Activated naive CD4-positive, alpha-beta T cell treated with anti-CD3 and anti-CD28 coated beads, Interleukin-2, amount 50 U/mL, for 24 hours (primary cell): ENCODE measurements around the gene GEMIN5.
A peak's percentile ranks its signal among the peaks of the same experiment; 100 is the strongest.
"Not testable (repeated sequence)": the region's sequence is repeated elsewhere in the genome, so short reads cannot be mapped to it uniquely, and the experiment has no call there.

ENCODE experiments used
- H3K27ac Mint-ChIP-seq: one replicate; pipeline ENCODE4 v1.8.0; 2021; ENCODE audit warnings: mild to moderate bottlenecking, mixed read lengths
- H3K27me3 Mint-ChIP-seq: one replicate; pipeline ENCODE4 v1.8.0; 2021; ENCODE audit warnings: mixed read lengths
- H3K36me3 Mint-ChIP-seq: one replicate; pipeline ENCODE4 v1.8.0; 2021; ENCODE audit warnings: mixed read lengths
- H3K4me1 Mint-ChIP-seq: one replicate; pipeline ENCODE4 v1.8.0; 2021; ENCODE audit warnings: mixed read lengths
- H3K4me3 Mint-ChIP-seq: one replicate; pipeline ENCODE4 v1.8.0; 2021; ENCODE audit warnings: mild to moderate bottlenecking, mixed read lengths
- H3K9me3 Mint-ChIP-seq: one replicate; pipeline ENCODE4 v1.8.0; 2021; ENCODE audit warnings: mixed read lengths

Gene GEMIN5

GRCh38 chr5:154949781-154950180 is 11.8 kb upstream of the GEMIN5 start:
- peaks cover 5% of the 10 kb centered on the region for H3K36me3 Mint-ChIP-seq
- no peak overlapping the region for H3K27ac Mint-ChIP-seq
- H3K4me3 Mint-ChIP-seq: no peak overlapping the region
- no peaks in the 10 kb centered on the region for H3K27me3 Mint-ChIP-seq
- no peaks in the 10 kb centered on the region for H3K9me3 Mint-ChIP-seq
- H3K4me1 Mint-ChIP-seq: peaks cover 37% of the 10 kb centered on the region

DNA sequence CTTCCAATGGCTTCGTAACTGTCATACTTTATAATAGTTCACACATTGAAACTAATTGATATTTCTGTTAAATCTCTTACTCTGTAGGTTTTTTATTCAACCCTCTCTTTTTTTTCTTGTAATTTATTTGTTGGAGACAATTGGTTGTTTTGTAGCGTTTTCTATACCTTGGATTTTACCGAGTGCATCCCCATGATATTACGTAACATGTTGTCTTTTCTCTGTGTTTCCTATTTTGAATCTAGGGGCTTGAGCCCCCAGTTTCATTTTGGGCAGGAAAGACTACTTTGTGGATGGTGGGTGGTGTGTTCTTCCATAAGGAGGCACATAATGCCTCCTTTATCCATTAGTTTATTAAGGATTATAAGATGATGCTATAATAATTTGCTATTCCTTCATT is 10.3 kb upstream of the GEMIN5 start:
- Mint-ChIP-seq H3K36me3 (peaks cover 5% of the 10 kb centered on the region), H3K4me1 (peaks cover 37% of the 10 kb centered on the region), H3K9me3 (no peaks in the 10 kb centered on the region), H3K27ac (no peak overlapping the region), H3K4me3 (no peak overlapping the region), H3K27me3 (no peaks in the 10 kb centered on the region)

DNA sequence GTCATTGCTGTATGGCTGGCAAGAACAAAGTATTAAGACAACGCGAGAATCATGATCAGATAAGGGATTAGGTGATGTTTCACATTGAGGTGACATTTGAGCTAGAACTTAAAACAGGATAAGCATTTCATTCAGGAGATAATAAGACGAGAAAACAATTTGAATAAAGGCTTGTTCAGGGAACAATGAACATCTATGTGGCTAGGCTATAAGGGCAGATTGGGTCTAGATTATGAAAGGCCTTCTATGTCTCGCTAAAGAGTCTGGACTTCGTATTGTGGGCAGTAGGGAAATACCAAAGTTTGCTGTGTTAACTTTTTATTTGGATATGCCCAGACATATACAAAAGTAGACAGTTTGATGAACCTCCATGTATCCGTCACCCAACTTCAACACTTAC is 9.8 kb upstream of the GEMIN5 start:
- Mint-ChIP-seq H3K36me3 (peaks cover 4% of the 10 kb centered on the region), H3K27me3 (no peaks in the 10 kb centered on the region), H3K27ac (no peak overlapping the region), H3K4me1 (peaks cover 41% of the 10 kb centered on the region), H3K9me3 (no peaks in the 10 kb centered on the region), H3K4me3 (no peak overlapping the region)

DNA sequence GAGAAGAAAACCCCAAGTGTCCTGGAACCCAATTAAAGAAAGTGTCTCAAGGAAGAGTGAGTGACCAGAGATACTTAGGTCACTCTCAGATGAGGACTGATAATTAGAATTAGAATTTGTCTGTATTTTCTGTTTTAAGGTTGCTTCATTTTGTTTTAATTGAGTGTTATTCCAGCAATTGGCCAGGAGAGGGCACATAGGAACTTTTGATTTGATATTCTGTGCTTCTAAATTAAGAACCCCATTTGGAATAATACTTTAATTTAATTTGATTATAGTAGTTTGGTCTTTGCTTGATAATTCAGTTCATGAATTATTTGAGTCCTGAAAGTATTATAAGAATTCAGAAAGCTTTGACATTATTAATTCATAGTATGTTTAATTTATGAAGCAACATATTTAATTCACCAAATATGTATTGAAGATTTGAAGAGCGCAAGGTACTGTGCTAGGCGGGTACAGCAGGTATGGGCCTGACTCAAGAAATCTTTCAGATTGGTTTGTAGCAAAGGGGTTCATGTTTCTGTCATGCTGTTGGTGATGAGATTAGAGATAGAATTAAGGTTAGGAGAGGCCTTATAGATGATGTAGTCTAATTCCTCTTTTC is 7.8 kb upstream of the GEMIN5 start:
- Mint-ChIP-seq H3K36me3 (peaks cover 4% of the 10 kb centered on the region), H3K27me3 (no peaks in the 10 kb centered on the region), H3K9me3 (no peaks in the 10 kb centered on the region), H3K27ac (no peak overlapping the region), H3K4me3 (no peak overlapping the region), H3K4me1 (peaks cover 48% of the 10 kb centered on the region)

DNA sequence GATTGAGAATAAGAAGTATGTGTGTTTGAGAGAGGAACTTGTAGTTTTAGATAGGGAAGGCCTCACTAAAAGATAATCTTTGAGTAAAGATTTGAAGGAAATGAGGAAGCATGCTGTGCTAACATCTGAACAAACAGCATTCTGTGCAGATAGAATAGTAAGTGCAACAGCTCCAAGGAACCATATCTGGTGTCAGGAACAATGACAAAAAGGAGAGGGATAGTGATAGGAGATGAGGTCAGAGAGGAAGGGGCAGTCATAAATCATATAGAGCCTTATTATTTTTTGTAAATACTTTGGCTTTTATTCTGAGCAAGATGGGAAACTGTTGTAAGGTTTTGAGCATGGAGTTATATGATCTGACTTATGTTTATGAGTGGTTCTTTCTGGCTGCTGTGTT is 6.7 kb upstream of the GEMIN5 start:
- Mint-ChIP-seq H3K36me3 (peaks cover 2% of the 10 kb centered on the region), H3K4me3 (no peak overlapping the region), H3K4me1 (peaks cover 48% of the 10 kb centered on the region), H3K27ac (no peak overlapping the region), H3K27me3 (no peaks in the 10 kb centered on the region), H3K9me3 (no peaks in the 10 kb centered on the region)

DNA sequence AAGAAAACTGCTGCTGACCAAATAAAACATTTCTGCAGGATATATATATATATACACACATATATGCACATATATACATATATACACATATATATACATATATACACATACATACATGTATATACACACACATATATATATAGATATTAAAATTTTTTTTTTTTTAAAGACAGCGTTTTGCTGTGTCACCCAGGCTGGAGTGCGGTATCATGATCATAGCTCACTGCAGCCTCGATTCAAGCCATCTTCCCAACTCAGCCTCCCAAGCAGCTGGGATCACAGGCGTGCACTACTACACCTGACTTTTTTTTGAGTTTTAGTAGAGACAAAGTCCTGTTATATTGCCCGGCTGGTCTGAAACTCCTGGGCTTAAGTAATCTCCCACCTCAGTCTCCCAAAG is 5.5 kb upstream of the GEMIN5 start:
- H3K4me3 Mint-ChIP-seq: no peak overlapping the region
- no peaks in the 10 kb centered on the region for H3K27me3 Mint-ChIP-seq
- H3K4me1 Mint-ChIP-seq: peaks cover 45% of the 10 kb centered on the region
- H3K9me3 Mint-ChIP-seq: no peaks in the 10 kb centered on the region
- H3K36me3 Mint-ChIP-seq: peaks cover 2% of the 10 kb centered on the region
- no peak overlapping the region for H3K27ac Mint-ChIP-seq

GRCh38 chr5:154940772-154941620 is 3.0 kb upstream of the GEMIN5 start, which contains the start of gene MRPL22:
Gene MRPL22, plus strand, starts transcription at chr5:154941073. Its CDS starts 38 bp downstream, at chr5:154941111.
- peak within 1 kb of the TSS; percentile 97 for H3K27ac Mint-ChIP-seq
- peaks cover 50% of the 10 kb centered on the region for H3K4me1 Mint-ChIP-seq
- no peaks in the 10 kb centered on the region for H3K27me3 Mint-ChIP-seq
- H3K4me3 Mint-ChIP-seq: peak within 1 kb of the TSS; percentile 99
- no peaks in the 10 kb centered on the region for H3K9me3 Mint-ChIP-seq
- peaks cover 2% of the 10 kb centered on the region for H3K36me3 Mint-ChIP-seq

DNA sequence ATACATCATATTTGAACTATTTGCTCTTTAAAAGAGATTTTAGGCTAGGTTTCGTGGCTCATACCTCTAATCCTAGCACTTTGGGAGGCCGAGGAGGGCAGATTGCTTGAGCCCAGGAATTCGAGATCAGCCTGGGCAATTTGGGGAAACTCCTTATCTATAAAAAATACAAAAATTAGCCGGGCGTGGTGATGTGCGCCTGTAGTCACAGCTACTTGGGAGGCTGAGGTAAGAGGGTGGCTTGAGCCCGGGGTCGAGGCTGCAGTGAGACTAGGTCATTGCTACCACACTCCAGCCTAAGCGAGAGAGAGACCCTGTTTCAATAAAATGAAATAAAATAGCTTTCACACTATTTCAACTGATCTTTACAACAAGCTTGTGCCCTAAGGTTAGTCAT is 2.4 kb upstream of the GEMIN5 start:
- Mint-ChIP-seq H3K27ac (peak overlapping the region; percentile 97), H3K4me3 (peak overlapping the region; percentile 99), H3K27me3 (no peaks in the 10 kb centered on the region), H3K36me3 (peaks cover 5% of the 10 kb centered on the region), H3K9me3 (no peaks in the 10 kb centered on the region), H3K4me1 (peaks cover 56% of the 10 kb centered on the region)

- H3K9me3 Mint-ChIP-seq, H3K27me3 Mint-ChIP-seq: not testable (repeated sequence)
- peak overlapping the region; percentile 99 for H3K4me3 Mint-ChIP-seq
- H3K4me1 Mint-ChIP-seq: peaks cover 65% of the 10 kb centered on the region
- H3K27ac Mint-ChIP-seq: peak overlapping the region; percentile 97
- H3K36me3 Mint-ChIP-seq: peaks cover 12% of the 10 kb centered on the region
These were observed 1.4 kb upstream of the GEMIN5 start for GRCh38 chr5:154939387-154939786.

DNA sequence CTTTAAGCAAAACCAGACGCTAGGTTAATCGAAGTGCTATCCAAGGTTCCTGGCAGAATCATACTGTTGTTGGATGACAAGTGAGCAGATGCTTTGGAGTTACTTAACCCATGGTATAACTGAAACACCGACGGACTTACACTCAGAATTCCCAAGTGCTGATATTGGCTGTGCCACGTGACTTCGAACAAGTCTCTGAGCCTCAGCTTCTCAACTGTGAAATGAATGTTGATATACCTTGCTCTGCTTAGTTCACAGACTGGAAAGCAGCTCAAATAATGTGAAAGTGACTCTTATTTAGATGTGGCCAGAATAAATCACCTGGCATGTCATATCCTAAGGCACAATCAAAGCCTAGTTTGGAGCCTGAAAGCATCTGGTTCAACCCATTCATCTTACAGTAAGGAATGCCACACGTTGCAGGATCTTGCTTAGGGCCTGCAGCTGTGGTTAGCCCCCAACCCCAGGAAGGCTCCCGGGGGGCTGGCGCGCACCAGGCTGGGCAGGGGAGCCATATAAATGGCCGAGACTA is 759 bp downstream of the GEMIN5 start:
- H3K27me3 Mint-ChIP-seq: no peaks in the 10 kb centered on the region
- no peaks in the 10 kb centered on the region for H3K9me3 Mint-ChIP-seq
- H3K27ac Mint-ChIP-seq: peak overlapping the region; percentile 86
- H3K36me3 Mint-ChIP-seq: peaks cover 16% of the 10 kb centered on the region
- peaks cover 60% of the 10 kb centered on the region for H3K4me1 Mint-ChIP-seq
- H3K4me3 Mint-ChIP-seq: peak overlapping the region; percentile 94

DNA sequence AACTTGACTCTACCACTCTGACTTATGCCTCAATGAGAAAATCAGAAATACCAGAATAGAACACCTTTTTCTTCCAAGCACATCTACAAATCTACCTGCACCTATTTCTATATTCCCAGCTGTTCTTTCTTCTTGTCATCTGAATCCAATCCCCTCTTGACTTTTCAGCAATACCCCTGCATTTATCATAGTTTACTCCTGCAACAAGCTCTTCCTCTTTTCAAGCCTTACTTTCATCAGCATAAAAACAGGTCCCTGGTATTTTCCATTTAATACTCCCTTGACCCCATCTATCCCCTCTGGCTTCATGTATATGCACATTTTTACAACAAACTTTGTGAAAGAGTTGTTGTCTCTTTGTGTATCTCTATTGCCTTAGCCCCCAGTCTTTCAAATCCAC is 3.1 kb downstream of the GEMIN5 start:
- H3K4me3 Mint-ChIP-seq: no peak overlapping the region
- H3K4me1 Mint-ChIP-seq: peaks cover 47% of the 10 kb centered on the region
- no peaks in the 10 kb centered on the region for H3K27me3 Mint-ChIP-seq
- no peaks in the 10 kb centered on the region for H3K9me3 Mint-ChIP-seq
- no peak overlapping the region for H3K27ac Mint-ChIP-seq
- H3K36me3 Mint-ChIP-seq: peaks cover 27% of the 10 kb centered on the region

GRCh38 chr5:154933537-154933936 is 4.5 kb downstream of the GEMIN5 start:
- Mint-ChIP-seq H3K36me3 (peaks cover 27% of the 10 kb centered on the region), H3K4me1 (peaks cover 36% of the 10 kb centered on the region), H3K27ac (no peak overlapping the region), H3K27me3 (no peaks in the 10 kb centered on the region), H3K9me3 (no peaks in the 10 kb centered on the region), H3K4me3 (no peak overlapping the region)

GRCh38 chr5:154923441-154924430 is 14.3 kb downstream of the GEMIN5 start:
- H3K27ac Mint-ChIP-seq: no peak overlapping the region
- H3K9me3 Mint-ChIP-seq: no peaks in the 10 kb centered on the region
- H3K27me3 Mint-ChIP-seq: no peaks in the 10 kb centered on the region
- H3K4me1 Mint-ChIP-seq: no peaks in the 10 kb centered on the region
- peaks cover 20% of the 10 kb centered on the region for H3K36me3 Mint-ChIP-seq
- no peak overlapping the region for H3K4me3 Mint-ChIP-seq

GRCh38 chr5:154917757-154918156 is 20.3 kb downstream of the GEMIN5 start:
- H3K27me3 Mint-ChIP-seq: no peaks in the 10 kb centered on the region
- H3K4me3 Mint-ChIP-seq: no peak overlapping the region
- no peak overlapping the region for H3K27ac Mint-ChIP-seq
- no peaks in the 10 kb centered on the region for H3K9me3 Mint-ChIP-seq
- H3K4me1 Mint-ChIP-seq: no peaks in the 10 kb centered on the region
- peaks cover 17% of the 10 kb centered on the region for H3K36me3 Mint-ChIP-seq

- H3K27me3 Mint-ChIP-seq: no peaks in the 10 kb centered on the region
- H3K4me3 Mint-ChIP-seq: no peak overlapping the region
- no peaks in the 10 kb centered on the region for H3K9me3 Mint-ChIP-seq
- peaks cover 19% of the 10 kb centered on the region for H3K36me3 Mint-ChIP-seq
- no peak overlapping the region for H3K27ac Mint-ChIP-seq
- no peaks in the 10 kb centered on the region for H3K4me1 Mint-ChIP-seq
These were observed 21.1 kb downstream of the GEMIN5 start for GRCh38 chr5:154916874-154917273.
